Neuronal stem cell (in vitro differentiated cells): ENCODE results near the gene TRAK1.
A peak's percentile ranks its signal among the peaks of the same experiment; 100 is the strongest.

Experiments used
- DNase-seq: peaks from one replicate; pipeline ENCODE4 v3.0.0-alpha.2; 2013; ENCODE audit warnings: low spot score
- H2AFZ ChIP-seq: one replicate; pipeline ENCODE4 v1.6.1; 2013; ENCODE audit warnings: mild to moderate bottlenecking, low read length, inconsistent platforms
- H2AK5ac ChIP-seq: 2 replicates; pipeline ENCODE4 v1.6.1; 2013; ENCODE audit warnings: low read depth, mild to moderate bottlenecking, inconsistent platforms, low read length, moderate library complexity, mixed read lengths
- H2BK120ac ChIP-seq: 2 replicates; pipeline ENCODE4 v1.6.1; 2013; ENCODE audit warnings: low read depth, mild to moderate bottlenecking, inconsistent platforms, low read length, moderate library complexity, mixed read lengths
- H2BK12ac ChIP-seq: one replicate; pipeline ENCODE4 v1.6.1; 2013; ENCODE audit warnings: low read length, inconsistent platforms
- H2BK15ac ChIP-seq: 2 replicates; pipeline ENCODE4 v1.6.1; 2013; ENCODE audit warnings: mild to moderate bottlenecking, low read length, inconsistent platforms, mixed read lengths
- H2BK5ac ChIP-seq: one replicate; pipeline ENCODE4 v1.6.1; 2013; ENCODE audit warnings: inconsistent platforms, mild to moderate bottlenecking, low read length, moderate library complexity
- H3K14ac ChIP-seq: one replicate; pipeline ENCODE4 v1.6.1; 2013; ENCODE audit warnings: low read length, inconsistent platforms
- H3K18ac ChIP-seq: 2 replicates; pipeline ENCODE4 v1.6.1; 2013; ENCODE audit warnings: low read length, inconsistent platforms
- H3K23ac ChIP-seq: 2 replicates; pipeline ENCODE4 v1.6.1; 2013; ENCODE audit warnings: low read depth, mild to moderate bottlenecking, mixed read lengths, low read length, inconsistent platforms; ENCODE audit not compliant: poor library complexity
- H3K27ac ChIP-seq: replicated peaks from 3 replicates; pipeline ENCODE4 v1.5.1; 2013; ENCODE audit warnings: low read length, inconsistent platforms
- H3K27me3 ChIP-seq, 3 experiments: 2 replicates each; pipeline ENCODE4 v1.6.1; 2013; ENCODE audit warnings: low read length in 3 of 3, mild to moderate bottlenecking in 2 of 3, inconsistent platforms in 1 of 3, low read depth in 1 of 3, mixed read lengths in 1 of 3, moderate library complexity in 1 of 3; ENCODE audit not compliant: control insufficient read depth in 3 of 3, insufficient read depth in 3 of 3
- H3K36me3 ChIP-seq, 2 donors: replicated peaks in 1 of 2; 2 replicates each; pipeline ENCODE4 v1.6.1; 2013; ENCODE audit warnings: low read length in 2 of 2; ENCODE audit not compliant: control insufficient read depth in 2 of 2, insufficient read depth in 2 of 2
- H3K4ac ChIP-seq: 2 replicates; pipeline ENCODE4 v1.6.1; 2013; ENCODE audit warnings: inconsistent platforms, mild to moderate bottlenecking, low read length, moderate library complexity
- H3K4me1 ChIP-seq, 2 donors: 1 replicate in 1 of 2; 2 replicates in 1 of 2; pipeline ENCODE4 v1.6.1; 2013; ENCODE audit warnings: low read length in 2 of 2, low read depth in 1 of 2; ENCODE audit not compliant: control insufficient read depth in 2 of 2, insufficient read depth in 1 of 2
- H3K4me2 ChIP-seq: one replicate; pipeline ENCODE4 v1.6.1; 2013; ENCODE audit warnings: mild to moderate bottlenecking, low read length, inconsistent platforms; ENCODE audit not compliant: insufficient read depth, poor library complexity, severe bottlenecking
- H3K4me3 ChIP-seq, 2 donors: 2 replicates each; pipeline ENCODE4 v1.5.1; 2013; ENCODE audit warnings: low read length in 2 of 2, mild to moderate bottlenecking in 2 of 2, inconsistent platforms in 1 of 2, moderate library complexity in 1 of 2
- H3K79me1 ChIP-seq: one replicate; pipeline ENCODE4 v1.6.1; 2013; ENCODE audit warnings: low read depth, mild to moderate bottlenecking, inconsistent platforms, low read length, moderate library complexity
- H3K9ac ChIP-seq: one replicate; pipeline ENCODE4 v1.6.1; 2013; ENCODE audit warnings: mild to moderate bottlenecking, low read depth, low read length, inconsistent platforms; ENCODE audit not compliant: poor library complexity
- H3K9me3 ChIP-seq, 2 donors: replicated peaks in 1 of 2; 2 replicates each; pipeline versions ENCODE3 to v1.6.1; 2013; ENCODE audit warnings: low read length in 2 of 2, mild to moderate bottlenecking in 2 of 2, inconsistent platforms in 1 of 2, low read depth in 1 of 2, mixed read lengths in 1 of 2, moderate library complexity in 1 of 2; ENCODE audit not compliant: control insufficient read depth in 2 of 2, insufficient read depth in 1 of 2
- H4K8ac ChIP-seq: one replicate; pipeline ENCODE4 v1.6.1; 2013; ENCODE audit warnings: low read depth, mild to moderate bottlenecking, inconsistent platforms, low read length, moderate library complexity
- H4K91ac ChIP-seq: one replicate; pipeline ENCODE4 v1.6.1; 2013; ENCODE audit warnings: low read length, low read depth, mild to moderate bottlenecking, inconsistent platforms; ENCODE audit not compliant: poor library complexity
- WGBS, 2 donors: extraction: QIAGEN DNeasy Blood & Tissue Kit; methylation state at CpG; one replicate each; pipeline ENCODE4 v1.1.7; 2013; ENCODE audit warnings: missing lambda C conversion rate in 2 of 2, mixed read lengths in 1 of 2; ENCODE audit not compliant: insufficient read length in 2 of 2, insufficient replicate concordance in 1 of 2; ENCODE audit errors: extremely low coverage in 2 of 2; 5-methylcytosine and 5-hydroxymethylcytosine counted together

Gene TRAK1

GRCh38 chr3:42148982-42149432, 57.9 kb downstream of the TRAK1 start:
- Histone ChIP-seq H4K91ac (no peak overlapping the region), H2AK5ac (no peak overlapping the region), H2BK12ac (no peak overlapping the region), H3K4me1 (peaks cover 9% of the 10 kb centered on the region in 2 donors), H3K27ac (no peak overlapping the region), H3K23ac (no peak overlapping the region), H3K4ac (no peak overlapping the region), H2BK5ac (no peak overlapping the region), H3K4me3 (no peak overlapping the region), H2AFZ (no peak overlapping the region), H2BK15ac (no peak overlapping the region), H3K14ac (no peak overlapping the region), H3K9me3 (no peaks in the 10 kb centered on the region), H3K9ac (no peak overlapping the region), H3K18ac (no peak overlapping the region), H3K4me2 (no peak overlapping the region), H2BK120ac (no peak overlapping the region), H3K36me3 (peaks cover 0 to 3% of the 10 kb centered on the region in 2 donors), H3K79me1 (peaks cover 5% of the 10 kb centered on the region), H4K8ac (no peak overlapping the region), H3K27me3 (no peaks in the 10 kb centered on the region)
- WGBS, 2 donors: no CpG with 5 or more reads among the region's 11 CpGs
- peak; percentile 80 for DNase-seq

GRCh38 chr3:42149532-42149931, 58.4 kb downstream of the TRAK1 start:
- DNase-seq: no peak
- Histone ChIP-seq H3K4me3 (no peak overlapping the region), H3K9ac (no peak overlapping the region), H4K8ac (no peak overlapping the region), H2BK5ac (no peak overlapping the region), H2BK120ac (no peak overlapping the region), H2BK12ac (no peak overlapping the region), H2AK5ac (no peak overlapping the region), H3K23ac (no peak overlapping the region), H2BK15ac (no peak overlapping the region), H3K14ac (no peak overlapping the region), H3K4me2 (no peak overlapping the region), H3K18ac (no peak overlapping the region), H4K91ac (no peak overlapping the region), H3K4ac (no peak overlapping the region), H3K79me1 (peaks cover 5% of the 10 kb centered on the region), H2AFZ (no peak overlapping the region), H3K4me1 (peaks cover 9% of the 10 kb centered on the region in 2 donors), H3K27ac (no peak overlapping the region), H3K36me3 (peaks cover 0 to 3% of the 10 kb centered on the region in 2 donors), H3K27me3 (no peaks in the 10 kb centered on the region), H3K9me3 (no peaks in the 10 kb centered on the region)
- no CpG with 5 or more reads among the region's 8 CpGs for WGBS, 2 donors

- no peak overlapping the region for H3K14ac ChIP-seq
- H3K4me2 ChIP-seq: no peak overlapping the region
- H3K9me3 ChIP-seq: no peaks in the 10 kb centered on the region
- no CpG with 5 or more reads among the region's 3 CpGs for WGBS, 2 donors
- H3K9ac ChIP-seq: no peak overlapping the region
- H3K27me3 ChIP-seq: no peaks in the 10 kb centered on the region
- no peak overlapping the region for H2AK5ac ChIP-seq
- no peak overlapping the region for H3K18ac ChIP-seq
- H3K4me1 ChIP-seq: peaks cover 9 to 10% of the 10 kb centered on the region in 2 donors
- no peak overlapping the region for H4K91ac ChIP-seq
- peaks cover 5% of the 10 kb centered on the region for H3K79me1 ChIP-seq
- no peak overlapping the region for H2BK12ac ChIP-seq
- no peak overlapping the region for H2BK15ac ChIP-seq
- H2BK5ac ChIP-seq: no peak overlapping the region
- no peak overlapping the region for H3K27ac ChIP-seq
- no peak for DNase-seq
- H3K36me3 ChIP-seq: peaks cover 0 to 3% of the 10 kb centered on the region in 2 donors
- H3K23ac ChIP-seq: no peak overlapping the region
- H4K8ac ChIP-seq: no peak overlapping the region
- H3K4ac ChIP-seq: no peak overlapping the region
- no peak overlapping the region for H2BK120ac ChIP-seq
- no peak overlapping the region for H3K4me3 ChIP-seq
- no peak overlapping the region for H2AFZ ChIP-seq
These were observed 58.8 kb downstream of the TRAK1 start for GRCh38 chr3:42149975-42150374.

- no CpG with 5 or more reads among the region's 2 CpGs for WGBS, 2 donors
- Histone ChIP-seq H2BK12ac (no peak overlapping the region), H3K4me2 (no peak overlapping the region), H2BK120ac (no peak overlapping the region), H4K8ac (no peak overlapping the region), H3K18ac (no peak overlapping the region), H3K4me1 (peaks cover 9 to 10% of the 10 kb centered on the region in 2 donors), H3K9me3 (no peaks in the 10 kb centered on the region), H3K27me3 (no peaks in the 10 kb centered on the region), H3K9ac (no peak overlapping the region), H3K4ac (no peak overlapping the region), H3K14ac (no peak overlapping the region), H3K79me1 (peaks cover 5% of the 10 kb centered on the region), H3K27ac (no peak overlapping the region), H3K36me3 (no peaks in the 10 kb centered on the region), H2AK5ac (no peak overlapping the region), H3K4me3 (no peak overlapping the region), H3K23ac (no peak overlapping the region), H4K91ac (no peak overlapping the region), H2BK5ac (no peak overlapping the region), H2AFZ (no peak overlapping the region), H2BK15ac (no peak overlapping the region)
- DNase-seq: no peak
These were observed 60.5 kb downstream of the TRAK1 start for GRCh38 chr3:42151596-42152168.
